Right lobe of liver (tissue), 6 donors: ENCODE results near the gene SLC8A1. TPM values are rescaled to one million over a fixed set of nuclear protein-coding genes. Genes with fewer than 3 reads are reported as not detected.

ENCODE experiments used
- ATAC-seq, 4 donors: fragments of 200-7000 bp; cut with Tn5 transposase; one replicate each; pipeline ENCODE4 v1.9.1; 2020; ENCODE audit warnings: mild to moderate bottlenecking in 4 of 4, moderate library complexity in 4 of 4
- DNase-seq, 3 donors: peaks; one replicate each; pipeline ENCODE4 v3.0.0-alpha.2; 2020
- H3K27ac ChIP-seq, 3 donors: fragments of 200-600 bp; one replicate each; pipeline ENCODE4 v1.8.0; 2022
- H3K27me3 ChIP-seq, 2 donors: fragments of 200-600 bp; one replicate each; pipeline ENCODE4 v1.8.0; 2022
- H3K36me3 ChIP-seq, 4 donors: fragments of 200-600 bp; sonication (generic) in 1 of 4; one replicate each; pipeline versions ENCODE4 v1.5.1 to v1.8.0; 2017 to 2022; ENCODE audit warnings: control low read depth in 1 of 4
- H3K4me1 ChIP-seq, 4 donors: fragments of 200-600 bp; sonication (generic) in 1 of 4; one replicate each; pipeline versions ENCODE4 v1.5.1 to v1.8.0; 2017 to 2022; ENCODE audit warnings: control low read depth in 1 of 4
- H3K4me3 ChIP-seq, 3 donors: fragments of 200-600 bp; one replicate each; pipeline ENCODE4 v1.8.0; 2022
- H3K9me3 ChIP-seq, 4 donors: fragments of 200-600 bp; sonication (generic) in 1 of 4; one replicate each; pipeline versions ENCODE4 v1.5.1 to v1.8.0; 2017 to 2022; ENCODE audit warnings: control low read depth in 1 of 4
- POLR2A ChIP-seq: fragments of 450-650 bp; IDR thresholded peaks from one replicate; pipeline ENCODE4 v1.6.1; 2017; ENCODE audit warnings: antibody characterized with exemption, mild to moderate bottlenecking
- WGBS: methylation state at CpG from one replicate; pipeline ENCODE4 v1.1.6; 2018; ENCODE audit warnings: low coverage, low lambda C conversion rate; ENCODE audit not compliant: insufficient coverage; ENCODE audit errors: missing lambda C conversion rate; 5-methylcytosine and 5-hydroxymethylcytosine counted together
- intact Hi-C, 2 donors: fragments of 100-400 bp; cut with DNase I; formaldehyde crosslinking; loops; one replicate each; pipeline versions ENCODE4 v1.11.2 to v1.14.1; 2022
- total RNA-seq, 6 experiments: library from RNA; depleted of rRNA in 2 of 6; stranded (reverse); fragments of >200 nt in 2 of 6; fragmentation: NEBNext Ultra II Directional in 3 of 6; extraction: Animal tissue kit (Norgen Biotek cat#: 25700) in 3 of 6; gene quantifications; one replicate each; pipeline versions ENCODE4 v1.1.0 to v1.2.4, GENCODE V29; 2016 to 2023
- TF ChIP-seq, protein P1 (sequence below), 4 donors: fragments of 200-600 bp in 3 of 4; fragments of 450-650 bp in 1 of 4; IDR thresholded peaks; one replicate each; pipeline versions ENCODE4 v1.5.1 to v1.8.0; 2016 to 2022; ENCODE audit warnings: antibody characterized with exemption in 4 of 4, mild to moderate bottlenecking in 2 of 4
- donor health status: DM: no; HTN: yes; CAD: no.
- donor health status: DM: no; HTN: no; CAD: no.
- donor health status: DM: no; HTN: no; CAD: no.
- donor health status: DM: no; HTN: yes; CAD: no.
- donor health status: DM: no; HTN: yes; CAD: no.

The SLC8A1 gene
- total RNA-seq, 6 experiments from 2014 or later, result 3.3 to 12.1 (median 4.9) TPM

DNA sequence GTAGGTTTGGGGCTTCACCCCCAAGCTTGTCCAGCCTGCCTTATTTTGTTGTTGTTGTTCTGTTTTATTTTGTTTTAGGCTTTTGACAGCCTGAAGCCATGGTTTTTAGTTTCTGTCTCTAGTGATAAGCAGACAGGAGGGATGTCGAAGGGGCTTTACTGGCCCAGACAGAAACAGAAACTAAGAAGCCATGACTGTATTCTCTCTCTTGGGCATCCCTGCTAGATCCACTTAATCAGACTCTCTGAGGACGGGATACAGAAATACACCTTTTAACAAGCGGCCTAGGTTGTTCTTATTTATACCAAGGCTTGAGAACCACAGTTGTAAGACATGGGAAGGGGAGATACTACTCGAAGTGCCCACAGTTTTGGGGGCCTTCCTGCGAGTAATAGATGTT lies 330.9 kb downstream of the SLC8A1 start:
- Histone ChIP-seq H3K4me3 (no peak overlapping the region), H3K4me1 (no peaks in the 10 kb centered on the region), H3K27me3 (no peaks in the 10 kb centered on the region), H3K9me3 (no peaks in the 10 kb centered on the region), H3K27ac (no peak overlapping the region), H3K36me3 (no peaks in the 10 kb centered on the region)
- DNase-seq, result no peak
- ATAC-seq, result no peak
- TF ChIP-seq, protein P1, sequence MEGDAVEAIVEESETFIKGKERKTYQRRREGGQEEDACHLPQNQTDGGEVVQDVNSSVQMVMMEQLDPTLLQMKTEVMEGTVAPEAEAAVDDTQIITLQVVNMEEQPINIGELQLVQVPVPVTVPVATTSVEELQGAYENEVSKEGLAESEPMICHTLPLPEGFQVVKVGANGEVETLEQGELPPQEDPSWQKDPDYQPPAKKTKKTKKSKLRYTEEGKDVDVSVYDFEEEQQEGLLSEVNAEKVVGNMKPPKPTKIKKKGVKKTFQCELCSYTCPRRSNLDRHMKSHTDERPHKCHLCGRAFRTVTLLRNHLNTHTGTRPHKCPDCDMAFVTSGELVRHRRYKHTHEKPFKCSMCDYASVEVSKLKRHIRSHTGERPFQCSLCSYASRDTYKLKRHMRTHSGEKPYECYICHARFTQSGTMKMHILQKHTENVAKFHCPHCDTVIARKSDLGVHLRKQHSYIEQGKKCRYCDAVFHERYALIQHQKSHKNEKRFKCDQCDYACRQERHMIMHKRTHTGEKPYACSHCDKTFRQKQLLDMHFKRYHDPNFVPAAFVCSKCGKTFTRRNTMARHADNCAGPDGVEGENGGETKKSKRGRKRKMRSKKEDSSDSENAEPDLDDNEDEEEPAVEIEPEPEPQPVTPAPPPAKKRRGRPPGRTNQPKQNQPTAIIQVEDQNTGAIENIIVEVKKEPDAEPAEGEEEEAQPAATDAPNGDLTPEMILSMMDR (IDR thresholded peaks at IDR 0.05), result no peak
- TF ChIP-seq POLR2A, result no peak
- 61% methylated on average over 5 of the region's 5 CpGs for WGBS
- intact Hi-C loops, result no loop called here

DNA sequence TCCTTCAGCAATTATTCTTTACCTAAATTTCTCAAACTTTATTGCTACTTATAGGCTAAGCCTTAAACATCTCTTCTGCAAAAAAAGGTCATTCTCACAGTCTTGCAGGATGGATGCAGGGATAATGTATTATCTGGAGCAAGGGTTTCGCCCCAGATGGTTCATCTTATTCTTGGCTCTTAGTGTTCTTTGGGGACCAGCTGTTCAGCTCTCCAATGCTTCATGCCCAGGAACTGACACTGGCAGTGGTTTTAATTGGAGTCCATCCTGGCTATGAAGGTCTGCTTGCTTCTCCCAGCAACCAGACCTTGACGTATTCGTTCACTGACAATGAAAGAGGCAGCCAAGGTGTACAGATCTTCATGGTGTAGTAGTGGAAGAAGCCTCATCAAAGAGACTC lies 331.9 kb downstream of the SLC8A1 start:
- Histone ChIP-seq H3K4me3 (no peak overlapping the region), H3K4me1 (no peaks in the 10 kb centered on the region), H3K27ac (no peak overlapping the region), H3K9me3 (no peaks in the 10 kb centered on the region), H3K36me3 (no peaks in the 10 kb centered on the region), H3K27me3 (no peaks in the 10 kb centered on the region)
- DNase-seq (no peak), ATAC-seq (no peak)
- no peak for TF ChIP-seq POLR2A
- TF ChIP-seq, protein P1 (IDR thresholded peaks at IDR 0.05), result no peak
- intact Hi-C loops, result no loop called here
- 62% methylated on average over 3 of the region's 3 CpGs for WGBS

DNA sequence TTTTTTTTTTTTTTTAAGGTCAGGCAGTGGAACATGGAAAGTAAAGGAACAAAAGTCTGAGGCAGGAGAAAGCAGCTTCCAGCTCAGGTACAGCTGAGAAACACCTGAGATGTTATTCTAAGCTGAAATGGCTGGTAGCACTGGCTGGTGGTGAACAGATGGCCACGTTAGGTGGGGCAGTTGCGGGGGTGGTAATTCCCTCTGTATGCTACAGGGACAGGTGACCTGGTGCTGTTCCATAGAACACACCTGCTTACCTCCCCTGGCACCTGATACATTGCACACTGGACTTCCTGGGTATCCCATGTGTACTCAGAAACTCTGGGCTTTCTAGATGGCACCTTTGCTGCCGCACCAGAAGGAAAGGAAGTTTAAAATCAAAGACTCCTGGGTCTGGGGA lies 333.3 kb downstream of the SLC8A1 start:
- H3K36me3 ChIP-seq, result no peaks in the 10 kb centered on the region
- intact Hi-C loops, result no loop called here
- DNase-seq (no peak), ATAC-seq (peak in 1 of 4 donors; percentile 12)
- TF ChIP-seq POLR2A, result no peak
- TF ChIP-seq, protein P1 (IDR thresholded peaks at IDR 0.05), result no peak
- H3K9me3 ChIP-seq, result no peaks in the 10 kb centered on the region
- no peak overlapping the region for H3K4me3 ChIP-seq
- no peaks in the 10 kb centered on the region for H3K4me1 ChIP-seq
- H3K27me3 ChIP-seq, result no peaks in the 10 kb centered on the region
- 46% methylated on average over 2 of the region's 3 CpGs for WGBS
- no peak overlapping the region for H3K27ac ChIP-seq

DNA sequence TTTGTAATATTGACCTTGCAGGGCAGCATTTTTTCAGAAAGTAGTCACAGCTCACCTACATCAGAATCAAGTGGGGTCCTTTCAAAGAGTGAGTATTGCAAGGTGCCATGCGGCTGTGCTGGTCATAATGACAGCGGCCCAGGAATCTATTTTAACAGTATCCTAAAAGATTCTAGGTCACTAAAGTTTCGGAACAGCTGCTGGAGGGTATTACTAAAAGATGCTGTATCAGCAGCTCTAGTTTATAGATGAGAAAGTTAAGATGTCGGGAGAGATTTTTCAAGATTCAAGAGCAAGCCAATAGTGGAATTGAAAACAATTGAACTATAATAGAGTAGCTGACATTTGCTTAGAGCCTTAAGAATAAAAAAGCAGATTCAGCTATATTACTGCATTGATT lies 336.0 kb downstream of the SLC8A1 start:
- intact Hi-C loops, result no loop called here
- ATAC-seq, result no peak
- Histone ChIP-seq H3K4me3 (no peak overlapping the region), H3K27ac (no peak overlapping the region), H3K9me3 (no peaks in the 10 kb centered on the region), H3K27me3 (no peaks in the 10 kb centered on the region), H3K36me3 (no peaks in the 10 kb centered on the region), H3K4me1 (no peaks in the 10 kb centered on the region)
- DNase-seq, result no peak
- TF ChIP-seq, protein P1 (IDR thresholded peaks at IDR 0.05), result no peak
- no peak for TF ChIP-seq POLR2A
- 82% methylated on average over 2 of the region's 4 CpGs for WGBS

DNA sequence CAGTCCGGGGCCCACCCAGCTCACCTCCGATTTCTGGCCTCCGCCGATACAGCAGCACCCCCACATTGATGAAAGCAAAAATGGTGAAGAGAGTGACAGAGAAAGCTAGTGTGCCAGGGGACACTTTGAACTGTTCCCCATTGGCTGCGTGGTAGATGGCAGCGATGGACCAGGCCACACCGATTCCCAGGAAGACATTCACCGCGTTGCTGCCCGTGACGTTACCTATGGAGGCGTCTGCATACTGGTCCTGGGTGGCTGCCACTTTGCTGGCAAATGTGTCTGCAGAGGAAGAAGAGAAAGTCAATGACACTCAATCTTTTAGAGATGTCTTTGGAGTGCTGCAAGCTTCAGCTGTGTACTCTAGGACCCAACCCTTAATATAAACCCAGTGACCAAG lies 336.5 kb downstream of the SLC8A1 start:
- no peaks in the 10 kb centered on the region for H3K27me3 ChIP-seq
- no peak for ATAC-seq
- WGBS, result 87% methylated on average over 4 of the region's 12 CpGs
- no peaks in the 10 kb centered on the region for H3K36me3 ChIP-seq
- H3K27ac ChIP-seq, result no peak overlapping the region
- DNase-seq, result no peak
- no peaks in the 10 kb centered on the region for H3K9me3 ChIP-seq
- H3K4me1 ChIP-seq, result no peaks in the 10 kb centered on the region
- no peak overlapping the region for H3K4me3 ChIP-seq
- intact Hi-C loops, result no loop called here
- TF ChIP-seq POLR2A, result no peak
- TF ChIP-seq, protein P1 (IDR thresholded peaks at IDR 0.05), result no peak
